Right atrium auricular region (tissue), 2 donors: ENCODE results near the gene TMED1. TPM values are rescaled to one million over a fixed set of nuclear protein-coding genes. Genes with fewer than 3 reads are reported as not detected.

Experiments used
- DNase-seq: peaks from one replicate; pipeline ENCODE4 v3.0.0-alpha.2; 2019; ENCODE audit warnings: low spot score
- H3K27ac ChIP-seq, 2 donors: fragments of 200-600 bp; sonication (generic); 1 replicate in 1 of 2; 2 replicates in 1 of 2; pipeline ENCODE4 v1.5.1; 2016 to 2019
- H3K27me3 ChIP-seq, 2 donors: fragments of 200-600 bp; sonication (generic); one replicate each; pipeline versions ENCODE4 v1.5.1 to v1.6.0; 2017 to 2019
- H3K36me3 ChIP-seq: fragments of 200-600 bp; sonication (generic); one replicate; pipeline ENCODE4 v1.5.1; 2016
- H3K4me1 ChIP-seq, 2 donors: fragments of 200-600 bp; sonication (generic); one replicate each; pipeline versions ENCODE4 v1.5.1 to v1.6.0; 2017 to 2019
- H3K4me3 ChIP-seq, 2 donors: fragments of 200-600 bp; sonication (generic); 1 replicate in 1 of 2; 2 replicates in 1 of 2; pipeline ENCODE4 v1.5.1; 2017 to 2019; ENCODE audit warnings: mild to moderate bottlenecking in 1 of 2, moderate library complexity in 1 of 2
- H3K9me3 ChIP-seq, 2 donors: fragments of 200-600 bp; sonication (generic); one replicate each; pipeline ENCODE4 v1.5.1; 2019
- CTCF ChIP-seq, 2 donors: fragments of 200-600 bp; sonication (generic); IDR thresholded peaks; one replicate each; pipeline ENCODE4 v1.5.1; 2019; ENCODE audit warnings: antibody characterized with exemption in 2 of 2
- total RNA-seq, 2 donors: library from RNA; depleted of rRNA; stranded (reverse); fragments of >200 nt; gene quantifications; one replicate each; pipeline ENCODE4 v1.1.0, GENCODE V29; 2016

Gene TMED1
- total RNA-seq, 2 donors from 2014 or later, result 39.3 to 50.9 TPM

- no peak for TF ChIP-seq CTCF (IDR thresholded peaks at IDR 0.05)
- no peaks in the 10 kb centered on the region for H3K9me3 ChIP-seq
- no peaks in the 10 kb centered on the region for H3K27me3 ChIP-seq
- no peak for DNase-seq
- H3K27ac ChIP-seq, result no peak overlapping the region
- H3K4me1 ChIP-seq, result peaks cover 0 to 5% of the 10 kb centered on the region in 2 donors
- H3K36me3 ChIP-seq, result peaks cover 59% of the 10 kb centered on the region
- H3K4me3 ChIP-seq, result no peak overlapping the region
Observed at GRCh38 chr19:10830370-10830769, 5.6 kb downstream of the TMED1 start.

GRCh38 chr19:10829967-10830366 is 6.0 kb downstream of the TMED1 start:
- Histone ChIP-seq H3K9me3 (no peaks in the 10 kb centered on the region), H3K4me1 (peaks cover 0 to under 1% of the 10 kb centered on the region in 2 donors), H3K27ac (no peak overlapping the region), H3K36me3 (peaks cover 63% of the 10 kb centered on the region), H3K4me3 (no peak overlapping the region), H3K27me3 (no peaks in the 10 kb centered on the region)
- TF ChIP-seq CTCF (IDR thresholded peaks at IDR 0.05), result no peak
- no peak for DNase-seq

DNA sequence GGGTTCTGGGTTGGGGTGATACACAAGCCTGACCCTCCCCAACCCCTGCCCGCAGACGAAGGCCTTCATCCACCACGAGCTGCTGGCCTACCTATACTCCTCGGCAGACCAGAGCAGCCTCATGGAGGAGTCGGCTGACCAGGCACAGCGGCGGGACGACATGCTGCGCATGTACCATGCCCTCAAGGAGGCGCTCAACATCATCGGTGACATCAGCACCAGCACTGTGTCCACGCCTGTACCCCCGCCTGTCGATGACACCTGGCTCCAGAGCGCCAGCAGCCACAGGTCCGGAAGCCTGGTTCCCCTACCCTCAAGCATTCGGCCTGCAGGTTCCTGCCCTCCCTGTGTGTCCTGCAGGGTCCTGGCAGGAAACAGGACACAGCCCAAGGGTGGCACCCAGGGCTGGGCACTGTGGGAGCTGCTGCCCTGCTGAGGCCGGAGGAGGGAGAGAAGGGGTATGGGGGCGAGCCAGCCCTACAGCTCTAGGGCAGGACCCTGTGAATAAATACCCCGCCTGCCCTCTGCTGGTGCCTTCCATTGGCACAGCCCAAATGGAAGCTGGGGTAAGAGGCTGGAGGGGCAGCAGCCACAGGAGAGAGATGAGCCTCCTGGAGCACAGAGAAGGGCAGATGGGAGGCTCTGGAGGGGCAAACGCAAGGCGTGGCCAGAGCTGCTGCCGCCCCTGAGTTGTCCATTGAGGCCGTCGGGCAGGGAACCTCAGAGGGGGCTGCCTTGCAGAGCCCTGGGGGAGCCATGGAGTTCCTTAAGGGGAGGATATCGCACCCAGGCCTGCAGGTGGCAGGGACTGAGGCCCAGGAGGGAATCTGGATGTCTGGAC is 6.8 kb downstream of the TMED1 start:
- no peak for TF ChIP-seq CTCF (IDR thresholded peaks at IDR 0.05)
- H3K27ac ChIP-seq, result no peak overlapping the region
- H3K9me3 ChIP-seq, result no peaks in the 10 kb centered on the region
- H3K27me3 ChIP-seq, result no peaks in the 10 kb centered on the region
- DNase-seq, result no peak
- no peak overlapping the region for H3K4me3 ChIP-seq
- no peaks in the 10 kb centered on the region for H3K4me1 ChIP-seq
- H3K36me3 ChIP-seq, result peaks cover 71% of the 10 kb centered on the region

DNA sequence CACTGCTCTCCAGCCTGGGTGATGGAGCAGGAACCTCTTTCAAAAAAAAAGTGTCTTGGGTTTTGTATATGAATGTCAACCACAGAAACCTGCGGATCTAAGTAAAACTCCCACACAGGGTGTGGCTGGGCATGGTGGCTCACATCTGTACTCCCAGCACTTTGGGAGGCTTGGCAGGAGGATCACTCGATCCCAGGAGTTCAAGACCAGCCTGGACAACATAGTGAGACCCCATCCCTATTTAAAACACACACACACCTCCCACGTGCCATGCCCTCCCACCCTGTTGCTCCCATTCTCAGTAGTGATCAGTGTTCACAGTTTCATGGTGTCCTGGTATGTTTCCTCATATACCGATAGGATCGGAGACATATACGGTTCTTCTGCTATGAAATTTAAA is 9.2 kb downstream of the TMED1 start:
- Histone ChIP-seq H3K36me3 (peaks cover 77% of the 10 kb centered on the region), H3K27me3 (no peaks in the 10 kb centered on the region), H3K4me3 (no peak overlapping the region), H3K9me3 (no peaks in the 10 kb centered on the region), H3K27ac (no peak overlapping the region), H3K4me1 (no peaks in the 10 kb centered on the region)
- no peak for TF ChIP-seq CTCF (IDR thresholded peaks at IDR 0.05)
- no peak for DNase-seq

GRCh38 chr19:10826231-10826630 is 9.8 kb downstream of the TMED1 start:
- Histone ChIP-seq H3K27ac (no peak overlapping the region), H3K4me3 (no peak overlapping the region), H3K36me3 (peaks cover 80% of the 10 kb centered on the region), H3K9me3 (no peaks in the 10 kb centered on the region), H3K27me3 (no peaks in the 10 kb centered on the region), H3K4me1 (no peaks in the 10 kb centered on the region)
- DNase-seq, result no peak
- no peak for TF ChIP-seq CTCF (IDR thresholded peaks at IDR 0.05)

DNA sequence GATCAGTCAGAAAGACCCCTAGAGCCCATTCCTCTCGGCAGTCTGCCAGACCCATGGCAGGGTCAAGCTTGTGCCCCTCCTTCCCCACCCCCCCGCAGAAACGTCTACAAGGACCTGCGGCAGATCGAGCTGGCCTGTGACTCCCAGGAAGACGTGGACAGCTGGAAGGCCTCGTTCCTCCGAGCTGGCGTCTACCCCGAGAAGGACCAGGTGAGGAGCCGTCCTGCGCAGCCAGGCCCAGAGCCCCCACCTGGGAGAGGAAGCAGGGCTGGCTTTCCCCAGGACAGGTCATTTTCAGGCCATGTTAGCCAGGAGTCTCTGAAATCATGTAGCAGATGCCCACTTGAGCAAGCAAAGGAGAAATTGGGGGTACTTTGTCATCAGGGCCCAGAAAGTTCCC is 12.3 kb downstream of the TMED1 start:
- Histone ChIP-seq H3K9me3 (no peaks in the 10 kb centered on the region), H3K27ac (no peak overlapping the region), H3K36me3 (peaks cover 76% of the 10 kb centered on the region), H3K4me3 (no peak overlapping the region), H3K27me3 (no peaks in the 10 kb centered on the region), H3K4me1 (no peaks in the 10 kb centered on the region)
- no peak for DNase-seq
- no peak for TF ChIP-seq CTCF (IDR thresholded peaks at IDR 0.05)
